ENCODE results near the gene M1AP. TPM values are rescaled to one million over a fixed set of nuclear protein-coding genes. Genes with fewer than 3 reads are reported as not detected.

The M1AP gene
- total RNA-seq, 1 donor from 2014 or later, result 0.20 TPM

GRCh38 chr2:74628538-74629105, 19.5 kb downstream of the M1AP start:
- no peak overlapping the region for H3K9ac ChIP-seq (ENCODE audit: low read length)
- H3K79me2 ChIP-seq (ENCODE audit: insufficient read depth, low read length), result no peaks in the 10 kb centered on the region
- H3K27me3 Mint-ChIP-seq (ENCODE audit: low read depth, unreplicated experiment), result no peaks in the 10 kb centered on the region
- no peak overlapping the region for H3K27ac ChIP-seq (ENCODE audit: low read depth, low read length)
- no peak for DNase-seq (ENCODE audit: low read depth)
- no peak overlapping the region for H3K4me3 Mint-ChIP-seq (ENCODE audit: unreplicated experiment)
- H2AFZ ChIP-seq (ENCODE audit: low read depth, low read length), result no peak overlapping the region
- no peak for FAIRE-seq
- H3K9me3 ChIP-seq (ENCODE audit: insufficient read depth, low read depth, low read length), result no peaks in the 10 kb centered on the region
- no peaks in the 10 kb centered on the region for H3K36me3 ChIP-seq (ENCODE audit: insufficient read depth, low read length)
- no peak overlapping the region for H3K27ac Mint-ChIP-seq (ENCODE audit: unreplicated experiment)
- H3K4me1 ChIP-seq (ENCODE audit: insufficient read depth, low read length), result no peaks in the 10 kb centered on the region
- H3K27me3 ChIP-seq (ENCODE audit: insufficient read depth, low read length), result peaks cover 2% of the 10 kb centered on the region
- H3K9me3 Mint-ChIP-seq (ENCODE audit: unreplicated experiment), result no peaks in the 10 kb centered on the region
- no peak overlapping the region for H3K4me3 ChIP-seq (ENCODE audit: insufficient read depth, low read depth, low read length)
- no peaks in the 10 kb centered on the region for H4K20me1 ChIP-seq (ENCODE audit: insufficient read depth, low read length)
- TF ChIP-seq EZH2 (IDR thresholded peaks at IDR 0.05; ENCODE audit: insufficient read depth, low read length) (no peak), CTCF (IDR thresholded peaks at IDR 0.05; ENCODE audit: insufficient read depth, low read depth, low read length) (no peak)
- no peaks in the 10 kb centered on the region for H3K36me3 Mint-ChIP-seq (ENCODE audit: low read depth, unreplicated experiment)
- no peak overlapping the region for H3K4me2 ChIP-seq (ENCODE audit: low read length)
- H3K4me1 Mint-ChIP-seq (ENCODE audit: low read depth, unreplicated experiment), result peaks cover 9% of the 10 kb centered on the region

- H3K27ac ChIP-seq (ENCODE audit: low read depth, low read length), result no peak overlapping the region
- Mint-ChIP-seq H3K27ac (ENCODE audit: unreplicated experiment) (no peak overlapping the region), H3K36me3 (ENCODE audit: low read depth, unreplicated experiment) (no peaks in the 10 kb centered on the region), H3K4me1 (ENCODE audit: low read depth, unreplicated experiment) (no peaks in the 10 kb centered on the region), H3K4me3 (ENCODE audit: unreplicated experiment) (no peak overlapping the region), H3K9me3 (ENCODE audit: unreplicated experiment) (no peaks in the 10 kb centered on the region), H3K27me3 (ENCODE audit: low read depth, unreplicated experiment) (no peaks in the 10 kb centered on the region)
- H4K20me1 ChIP-seq (ENCODE audit: insufficient read depth, low read length), result no peaks in the 10 kb centered on the region
- H2AFZ ChIP-seq (ENCODE audit: low read depth, low read length), result no peak overlapping the region
- H3K79me2 ChIP-seq (ENCODE audit: insufficient read depth, low read length), result no peaks in the 10 kb centered on the region
- H3K36me3 ChIP-seq (ENCODE audit: insufficient read depth, low read length), result no peaks in the 10 kb centered on the region
- FAIRE-seq (no peak), DNase-seq (ENCODE audit: low read depth) (no peak)
- H3K4me2 ChIP-seq (ENCODE audit: low read length), result no peak overlapping the region
- no peak for TF ChIP-seq CTCF (IDR thresholded peaks at IDR 0.05; ENCODE audit: insufficient read depth, low read depth, low read length)
- TF ChIP-seq EZH2 (IDR thresholded peaks at IDR 0.05; ENCODE audit: insufficient read depth, low read length), result no peak
- H3K9ac ChIP-seq (ENCODE audit: low read length), result no peak overlapping the region
- H3K9me3 ChIP-seq (ENCODE audit: insufficient read depth, low read depth, low read length), result no peaks in the 10 kb centered on the region
- H3K4me3 ChIP-seq (ENCODE audit: insufficient read depth, low read depth, low read length), result no peak overlapping the region
- peaks cover 2% of the 10 kb centered on the region for H3K27me3 ChIP-seq (ENCODE audit: insufficient read depth, low read length)
- H3K4me1 ChIP-seq (ENCODE audit: insufficient read depth, low read length), result no peaks in the 10 kb centered on the region
Observed at GRCh38 chr2:74625658-74626425, 22.3 kb downstream of the M1AP start.

GRCh38 chr2:74620671-74621070, 27.5 kb downstream of the M1AP start:
- Histone ChIP-seq H3K4me3 (ENCODE audit: insufficient read depth, low read depth, low read length) (no peak overlapping the region), H2AFZ (ENCODE audit: low read depth, low read length) (no peak overlapping the region), H4K20me1 (ENCODE audit: insufficient read depth, low read length) (no peaks in the 10 kb centered on the region), H3K9ac (ENCODE audit: low read length) (no peak overlapping the region), H3K4me2 (ENCODE audit: low read length) (no peak overlapping the region), H3K27me3 (ENCODE audit: insufficient read depth, low read length) (peaks cover 33% of the 10 kb centered on the region), H3K9me3 (ENCODE audit: insufficient read depth, low read depth, low read length) (no peaks in the 10 kb centered on the region), H3K27ac (ENCODE audit: low read depth, low read length) (no peak overlapping the region), H3K36me3 (ENCODE audit: insufficient read depth, low read length) (no peaks in the 10 kb centered on the region), H3K79me2 (ENCODE audit: insufficient read depth, low read length) (no peaks in the 10 kb centered on the region), H3K4me1 (ENCODE audit: insufficient read depth, low read length) (no peaks in the 10 kb centered on the region)
- no peak overlapping the region for H3K27ac Mint-ChIP-seq (ENCODE audit: unreplicated experiment)
- no peaks in the 10 kb centered on the region for H3K36me3 Mint-ChIP-seq (ENCODE audit: low read depth, unreplicated experiment)
- H3K9me3 Mint-ChIP-seq (ENCODE audit: unreplicated experiment), result no peaks in the 10 kb centered on the region
- H3K27me3 Mint-ChIP-seq (ENCODE audit: low read depth, unreplicated experiment), result peaks cover 5% of the 10 kb centered on the region
- H3K4me1 Mint-ChIP-seq (ENCODE audit: low read depth, unreplicated experiment), result peaks cover 3% of the 10 kb centered on the region
- no peak for FAIRE-seq
- no peak for TF ChIP-seq EZH2 (IDR thresholded peaks at IDR 0.05; ENCODE audit: insufficient read depth, low read length)
- TF ChIP-seq CTCF (IDR thresholded peaks at IDR 0.05; ENCODE audit: insufficient read depth, low read depth, low read length), result no peak
- no peak for DNase-seq (ENCODE audit: low read depth)
- H3K4me3 Mint-ChIP-seq (ENCODE audit: unreplicated experiment), result no peak overlapping the region

Measured in astrocyte (in vitro differentiated cells and primary cell).